ENCODE data around the gene UTF1.

GRCh38 chr10:133272964-133273420, 43.0 kb downstream of the UTF1 start:
- TF ChIP-seq CTCF (IDR thresholded peaks at IDR 0.05) (no peak), EZH2phosphoT487 (IDR thresholded peaks at IDR 0.05) (no peak)
